K562 (cell line): ENCODE measurements around the gene MTF1.

Source experiments
- POLR2A ChIP-seq: fragments of 450-650 bp; conservative IDR thresholded peaks from 2 replicates; pipeline ENCODE4 v1.6.1; 2016
- POLR2AphosphoS5 ChIP-seq: IDR thresholded peaks from 2 replicates; pipeline ENCODE4 v1.6.1; 2011; ENCODE audit warnings: mild to moderate bottlenecking, low read depth, low read length, moderate library complexity; ENCODE audit not compliant: control insufficient read depth, insufficient read depth

- TF ChIP-seq POLR2AphosphoS5 (no peak), POLR2A (no peak)
These were observed 42.0 kb upstream of the MTF1 start for GRCh38 chr1:37901191-37901892.
